Stimulated activated CD4-positive, alpha-beta T cell treated with anti-CD3 and anti-CD28 coated beads, Interleukin-2, amount 100 ng/mL, for 24 hours (primary cell): ENCODE data around the gene TENT5A.
A peak's percentile ranks its signal among the peaks of the same experiment; 100 is the strongest.

Experiments used
- DNase-seq, 2 donors: peaks; one replicate each; pipeline ENCODE4 v3.0.0-alpha.2; 2020

Gene TENT5A

GRCh38 chr6:81770381-81770780 is 17.9 kb upstream of the TENT5A start:
- no peak for DNase-seq

GRCh38 chr6:81769824-81770223 is 17.3 kb upstream of the TENT5A start:
- DNase-seq: no peak

GRCh38 chr6:81768150-81768942 is 15.9 kb upstream of the TENT5A start:
- DNase-seq: no peak

GRCh38 chr6:81767163-81767891 is 14.8 kb upstream of the TENT5A start:
- no peak for DNase-seq

- no peak for DNase-seq
Measured at GRCh38 chr6:81766482-81767069, 14.1 kb upstream of the TENT5A start.

DNA sequence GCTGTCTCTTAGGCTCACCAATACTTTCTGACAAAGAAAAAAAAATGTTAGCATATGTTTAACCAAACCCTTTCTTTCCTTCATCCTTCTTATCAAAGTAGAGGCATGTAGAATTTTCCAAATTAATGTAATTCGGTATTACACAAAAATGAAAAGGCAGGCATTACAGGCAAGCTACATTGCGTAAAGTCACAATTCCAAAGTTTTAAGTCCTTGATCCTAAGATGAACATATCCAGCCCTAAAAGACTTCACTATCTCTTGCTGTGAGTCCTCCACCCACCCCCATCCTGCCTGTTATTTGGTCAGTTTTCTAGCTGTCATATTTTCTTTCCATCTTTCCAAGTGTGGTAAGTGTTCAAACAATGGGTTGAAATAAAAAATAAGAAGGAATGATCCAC is 12.1 kb upstream of the TENT5A start:
- DNase-seq: no peak

- DNase-seq: no peak
Measured at GRCh38 chr6:81763968-81764367, 11.5 kb upstream of the TENT5A start.

- DNase-seq: no peak
Measured at GRCh38 chr6:81763051-81763450, 10.6 kb upstream of the TENT5A start.

GRCh38 chr6:81762606-81763005 is 10.1 kb upstream of the TENT5A start:
- no peak for DNase-seq

- DNase-seq: no peak
Measured at GRCh38 chr6:81762132-81762531, 9.7 kb upstream of the TENT5A start.

- no peak for DNase-seq
Measured at GRCh38 chr6:81761197-81761596, 8.7 kb upstream of the TENT5A start.

DNA sequence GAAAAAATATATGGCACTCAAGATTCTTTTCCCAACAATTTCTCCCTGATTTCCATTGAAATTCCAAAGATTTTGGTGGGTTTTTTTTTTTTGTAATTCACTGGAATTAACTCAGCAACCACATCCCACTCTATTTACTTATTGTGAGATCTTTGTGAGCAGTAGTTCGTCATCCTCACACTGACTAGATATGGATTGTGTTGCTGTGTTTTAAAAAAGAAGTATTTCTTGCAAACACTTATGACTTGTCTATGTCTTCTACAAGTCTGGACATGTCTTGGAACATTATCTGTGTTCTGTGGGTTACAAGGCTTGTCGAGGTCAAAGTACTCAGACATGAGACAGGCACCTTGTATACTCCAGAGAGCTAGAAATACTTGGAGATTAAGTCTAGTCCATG is 7.3 kb upstream of the TENT5A start:
- DNase-seq: no peak

GRCh38 chr6:81758221-81758620 is 5.7 kb upstream of the TENT5A start:
- DNase-seq: no peak

- no peak for DNase-seq
Measured at GRCh38 chr6:81756690-81757089, 4.2 kb upstream of the TENT5A start.

GRCh38 chr6:81755551-81755950 is 3.1 kb upstream of the TENT5A start:
- no peak for DNase-seq

DNA sequence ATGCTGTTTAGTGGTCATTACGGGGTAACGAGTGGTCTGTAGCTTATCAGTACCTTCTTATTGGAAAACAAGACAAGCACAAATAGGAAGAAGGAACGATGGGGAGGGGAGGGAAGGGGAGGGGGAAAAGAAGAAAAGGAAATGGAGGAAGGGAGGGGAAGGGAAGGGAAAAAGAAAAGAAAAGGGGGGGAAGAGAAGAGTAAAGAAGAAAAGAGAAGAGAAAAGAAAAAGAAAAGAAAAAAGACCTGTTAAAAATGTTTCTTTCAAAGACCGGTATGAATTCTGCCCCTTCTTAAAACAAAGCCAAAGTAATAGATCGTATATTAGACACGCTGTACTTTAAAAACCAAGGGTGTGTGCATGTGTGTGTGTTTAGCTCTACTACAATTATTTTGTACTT is 2.4 kb upstream of the TENT5A start:
- DNase-seq: no peak

DNA sequence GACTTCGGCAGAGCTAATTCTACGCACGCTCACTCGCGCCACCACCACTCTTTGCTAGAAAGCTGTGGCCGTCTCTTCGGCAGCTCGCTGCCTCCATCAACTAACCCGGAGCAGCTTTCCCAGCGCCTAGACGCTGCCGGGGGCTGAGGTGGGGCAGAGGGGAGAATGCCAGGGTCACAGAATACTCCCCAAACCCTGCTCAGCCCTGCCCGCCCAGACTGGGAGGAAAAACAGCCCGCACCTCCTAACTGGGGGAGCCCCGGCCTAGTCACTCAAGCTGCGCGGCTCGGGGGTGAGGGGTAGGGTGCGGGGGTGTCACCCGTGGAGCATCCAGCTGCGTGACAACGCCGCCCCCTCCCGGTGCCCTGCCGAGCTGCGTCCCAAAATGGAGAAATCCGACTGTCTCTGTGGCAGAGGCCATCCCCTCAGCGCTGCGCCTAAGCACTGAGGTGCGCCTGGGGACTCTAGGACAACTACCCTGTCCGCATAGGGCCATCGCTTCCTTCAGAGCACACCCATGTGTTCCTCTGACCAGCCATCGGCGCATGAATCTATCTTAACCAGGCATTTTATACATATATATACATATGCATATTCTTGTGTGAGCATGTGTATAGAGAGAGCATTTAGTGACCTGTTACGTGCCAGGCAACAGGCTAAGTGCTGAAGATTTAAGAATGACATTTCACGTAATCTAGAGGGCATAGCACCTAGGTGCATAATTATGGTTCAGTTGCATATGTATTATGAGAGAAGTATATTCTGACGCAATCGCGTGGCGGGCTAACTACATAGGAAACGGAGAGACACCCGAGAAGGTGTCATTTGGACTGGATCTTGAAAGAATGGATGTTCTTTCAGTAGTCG is 1.5 kb upstream of the TENT5A start:
- peak; percentile 86 to 91 for DNase-seq

DNA sequence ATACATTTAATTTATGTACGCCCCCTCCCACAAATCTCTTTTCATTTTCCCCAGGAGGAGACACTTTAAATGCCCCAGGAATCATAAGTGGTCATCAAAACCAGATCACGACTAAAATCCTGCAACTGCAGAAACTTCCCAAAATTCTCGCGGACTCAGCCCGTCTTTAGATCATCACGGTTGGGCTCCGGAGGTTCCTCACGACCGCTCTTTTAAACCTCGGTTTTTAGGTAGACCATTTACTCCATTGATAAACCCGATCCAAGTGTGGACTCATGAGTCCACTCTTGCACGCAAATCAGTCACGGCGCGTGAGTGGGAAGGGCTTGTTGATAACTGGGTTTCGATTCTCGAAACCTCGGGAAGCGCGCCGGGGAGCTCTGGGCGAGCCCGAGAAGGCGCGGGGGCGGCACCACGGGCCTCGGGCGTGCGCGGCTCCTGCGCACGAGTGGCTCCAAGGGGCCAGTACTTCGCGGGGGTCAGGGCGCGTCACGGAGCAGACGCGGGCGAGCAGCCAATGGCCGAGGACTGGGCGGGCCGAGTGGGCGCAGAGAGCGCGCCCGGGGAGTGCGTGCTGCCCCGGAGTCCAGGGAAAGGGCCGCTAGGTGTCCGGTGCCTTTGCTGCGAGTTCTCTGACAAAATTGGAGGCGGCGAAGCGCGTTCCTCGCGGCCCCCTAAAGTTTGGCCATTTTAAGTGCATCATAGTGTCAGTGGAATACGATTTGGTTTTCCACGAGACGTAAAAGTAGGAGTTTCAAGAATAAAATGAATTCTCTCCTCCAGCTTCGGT is 635 bp upstream of the TENT5A start:
- peak; percentile 55 to 56 for DNase-seq

DNA sequence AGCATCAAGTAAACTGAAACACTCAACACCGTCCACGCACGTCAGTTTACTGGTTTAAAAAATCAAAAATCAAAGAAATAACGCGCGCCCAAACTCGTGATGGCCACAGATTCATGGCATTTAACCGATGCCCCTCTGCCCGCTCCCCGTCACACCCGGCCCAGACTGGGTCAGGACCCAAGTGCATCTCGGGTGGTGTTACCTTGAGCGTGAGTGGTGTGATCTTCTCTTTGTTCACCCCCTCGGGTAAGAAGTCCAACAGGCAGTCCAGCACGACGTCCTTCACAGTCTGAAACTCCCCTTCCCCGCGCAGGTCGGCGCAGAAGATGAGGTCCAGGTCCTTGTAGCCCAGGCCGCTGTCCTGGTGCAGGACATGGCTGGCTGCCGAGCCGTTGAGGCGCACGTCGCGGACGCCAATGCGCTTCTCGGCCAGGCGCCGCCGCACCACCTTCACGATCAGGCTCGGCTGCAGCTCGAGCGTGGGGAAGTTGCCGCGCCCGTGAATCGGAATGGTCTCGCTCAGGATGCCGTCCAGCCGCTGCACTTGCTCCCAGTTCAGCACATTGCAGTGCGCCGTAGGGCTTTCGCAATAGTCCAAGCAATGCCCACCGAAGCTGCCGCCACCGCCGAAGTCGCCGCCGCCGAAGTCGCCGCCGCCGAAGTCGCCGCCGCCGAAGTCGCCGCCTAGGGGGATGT is 945 bp downstream of the TENT5A start:
- DNase-seq: peak; percentile 36 to 46

DNA sequence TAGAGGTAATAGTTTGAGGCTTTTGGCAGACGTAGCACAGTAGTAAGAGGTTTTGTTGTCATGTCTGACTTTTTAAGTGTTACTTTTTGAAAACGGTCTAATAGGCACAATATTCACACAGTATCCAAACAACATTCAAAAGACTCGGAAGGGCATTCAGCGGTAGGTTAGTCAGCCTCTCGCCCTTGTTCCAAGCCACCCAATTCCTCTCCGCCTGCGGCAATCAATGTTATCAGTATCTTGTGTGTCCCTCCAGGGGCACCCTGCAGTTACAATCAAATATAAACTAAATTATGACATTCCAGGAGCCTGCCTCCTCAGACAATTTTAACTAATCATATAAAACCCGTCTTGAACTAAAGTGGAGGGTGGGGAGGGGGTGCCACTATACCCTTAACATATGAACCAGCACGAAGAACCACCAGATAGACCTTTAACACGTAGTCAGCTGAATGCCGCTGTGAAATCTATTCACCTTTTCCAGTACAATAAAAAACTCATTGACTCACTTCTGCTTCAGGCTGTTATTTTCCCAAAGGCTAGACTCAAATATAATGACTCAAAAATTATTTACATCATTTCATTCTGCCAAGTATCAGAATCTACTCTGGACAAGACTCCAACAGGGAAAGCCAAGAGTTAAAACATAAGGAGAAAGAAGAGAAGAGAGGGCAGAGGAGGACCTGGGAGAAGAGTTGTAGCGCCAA is 1.6 kb downstream of the TENT5A start:
- DNase-seq: no peak

- DNase-seq: no peak
Measured at GRCh38 chr6:81750200-81750599, 2.3 kb downstream of the TENT5A start.
